Uterus (tissue), 4 donors: ENCODE measurements around the gene EFNB1. TPM values are rescaled to one million over a fixed set of nuclear protein-coding genes. Genes with fewer than 3 reads are reported as not detected.

Experiments
- DNase-seq, 2 donors: peaks; one replicate each; pipeline ENCODE4 v3.0.0-alpha.2; 2019 to 2020
- H3K27ac ChIP-seq, 2 donors: fragments of 200-600 bp; sonication (generic); 1 replicate in 1 of 2; 2 replicates in 1 of 2; pipeline ENCODE4 v1.5.1; 2016 to 2018
- H3K27me3 ChIP-seq, 2 donors: fragments of 200-600 bp; sonication (generic); one replicate each; pipeline ENCODE4 v1.5.1; 2018 to 2019; ENCODE audit warnings: control low read depth in 1 of 2
- H3K36me3 ChIP-seq, 2 donors: fragments of 200-600 bp; sonication (generic); one replicate each; pipeline ENCODE4 v1.5.1; 2019; ENCODE audit warnings: control low read depth in 1 of 2
- H3K4me1 ChIP-seq, 2 donors: fragments of 200-600 bp; sonication (generic); one replicate each; pipeline ENCODE4 v1.5.1; 2018 to 2019; ENCODE audit warnings: control low read depth in 1 of 2
- H3K4me3 ChIP-seq, 2 donors: fragments of 200-600 bp; sonication (generic); 1 replicate in 1 of 2; 2 replicates in 1 of 2; pipeline ENCODE4 v1.5.1; 2018 to 2019; ENCODE audit warnings: mild to moderate bottlenecking in 1 of 2
- H3K9me3 ChIP-seq, 2 donors: fragments of 200-600 bp; sonication (generic); one replicate each; pipeline ENCODE4 v1.5.1; 2019; ENCODE audit warnings: control low read depth in 1 of 2
- POLR2A ChIP-seq, 2 donors: fragments of 450-650 bp; IDR thresholded peaks; one replicate each; pipeline ENCODE4 v1.6.1; 2016; ENCODE audit warnings: antibody characterized with exemption in 2 of 2, mild to moderate bottlenecking in 1 of 2, moderate library complexity in 1 of 2
- intact Hi-C: fragments of 100-400 bp; cut with DNase I; formaldehyde crosslinking; loops from one replicate; pipeline ENCODE4 v1.15.1; 2023; ENCODE audit warnings: low total_unique reads
- total RNA-seq, 4 donors: library from RNA; depleted of rRNA in 3 of 4; stranded (reverse); fragments of >200 nt in 3 of 4; gene quantifications; one replicate each; pipeline versions ENCODE4 v1.1.0 to v1.2.4, GENCODE V29; 2014 to 2023
- TF ChIP-seq, protein P1 (sequence below), 4 experiments: fragments of 200-600 bp in 2 of 4; fragments of 450-650 bp in 2 of 4; sonication (generic) in 2 of 4; IDR thresholded peaks; one replicate each; pipeline ENCODE4 v1.5.1; 2016 to 2019; ENCODE audit warnings: antibody characterized with exemption in 4 of 4, mild to moderate bottlenecking in 2 of 4, moderate library complexity in 1 of 4
- donor health status: DM: yes; HTN: yes; CAD: no.

Gene EFNB1
- total RNA-seq, 4 donors from 2014 or later: 8.8 to 59.1 (median 28.7) TPM

DNA sequence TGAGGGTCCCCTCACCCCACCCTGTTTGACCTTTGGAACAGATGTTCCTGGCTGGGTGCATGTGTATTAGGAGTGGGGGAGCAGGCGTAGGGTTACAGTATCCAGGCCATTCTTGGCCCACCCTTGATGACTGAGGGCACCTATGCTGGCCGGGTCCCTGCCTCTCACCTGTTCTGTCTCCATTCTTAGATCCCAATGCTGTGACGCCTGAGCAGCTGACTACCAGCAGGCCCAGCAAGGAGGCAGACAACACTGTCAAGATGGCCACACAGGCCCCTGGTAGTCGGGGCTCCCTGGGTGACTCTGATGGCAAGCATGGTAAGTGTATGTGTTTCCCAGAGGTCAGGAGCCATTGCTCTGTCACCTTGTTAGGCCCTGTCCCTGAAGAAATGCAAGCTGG is 10.9 kb downstream of the EFNB1 start:
- TF ChIP-seq POLR2A (IDR thresholded peaks at IDR 0.05): no peak
- TF ChIP-seq, protein P1, sequence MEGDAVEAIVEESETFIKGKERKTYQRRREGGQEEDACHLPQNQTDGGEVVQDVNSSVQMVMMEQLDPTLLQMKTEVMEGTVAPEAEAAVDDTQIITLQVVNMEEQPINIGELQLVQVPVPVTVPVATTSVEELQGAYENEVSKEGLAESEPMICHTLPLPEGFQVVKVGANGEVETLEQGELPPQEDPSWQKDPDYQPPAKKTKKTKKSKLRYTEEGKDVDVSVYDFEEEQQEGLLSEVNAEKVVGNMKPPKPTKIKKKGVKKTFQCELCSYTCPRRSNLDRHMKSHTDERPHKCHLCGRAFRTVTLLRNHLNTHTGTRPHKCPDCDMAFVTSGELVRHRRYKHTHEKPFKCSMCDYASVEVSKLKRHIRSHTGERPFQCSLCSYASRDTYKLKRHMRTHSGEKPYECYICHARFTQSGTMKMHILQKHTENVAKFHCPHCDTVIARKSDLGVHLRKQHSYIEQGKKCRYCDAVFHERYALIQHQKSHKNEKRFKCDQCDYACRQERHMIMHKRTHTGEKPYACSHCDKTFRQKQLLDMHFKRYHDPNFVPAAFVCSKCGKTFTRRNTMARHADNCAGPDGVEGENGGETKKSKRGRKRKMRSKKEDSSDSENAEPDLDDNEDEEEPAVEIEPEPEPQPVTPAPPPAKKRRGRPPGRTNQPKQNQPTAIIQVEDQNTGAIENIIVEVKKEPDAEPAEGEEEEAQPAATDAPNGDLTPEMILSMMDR (IDR thresholded peaks at IDR 0.05): no peak
- Histone ChIP-seq H3K36me3 (no peaks in the 10 kb centered on the region), H3K27ac (no peak overlapping the region), H3K4me1 (no peaks in the 10 kb centered on the region), H3K27me3 (no peaks in the 10 kb centered on the region), H3K9me3 (no peaks in the 10 kb centered on the region), H3K4me3 (no peak overlapping the region)
- intact Hi-C loops: no loop called here
- DNase-seq: no peak

DNA sequence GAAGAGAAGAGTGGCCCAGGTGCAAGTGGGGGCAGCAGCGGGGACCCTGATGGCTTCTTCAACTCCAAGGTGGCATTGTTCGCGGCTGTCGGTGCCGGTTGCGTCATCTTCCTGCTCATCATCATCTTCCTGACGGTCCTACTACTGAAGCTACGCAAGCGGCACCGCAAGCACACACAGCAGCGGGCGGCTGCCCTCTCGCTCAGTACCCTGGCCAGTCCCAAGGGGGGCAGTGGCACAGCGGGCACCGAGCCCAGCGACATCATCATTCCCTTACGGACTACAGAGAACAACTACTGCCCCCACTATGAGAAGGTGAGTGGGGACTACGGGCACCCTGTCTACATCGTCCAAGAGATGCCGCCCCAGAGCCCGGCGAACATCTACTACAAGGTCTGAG is 11.4 kb downstream of the EFNB1 start:
- no peak overlapping the region for H3K4me3 ChIP-seq
- no peak for DNase-seq
- TF ChIP-seq POLR2A (IDR thresholded peaks at IDR 0.05): no peak
- TF ChIP-seq, protein P1 (IDR thresholded peaks at IDR 0.05): no peak

DNA sequence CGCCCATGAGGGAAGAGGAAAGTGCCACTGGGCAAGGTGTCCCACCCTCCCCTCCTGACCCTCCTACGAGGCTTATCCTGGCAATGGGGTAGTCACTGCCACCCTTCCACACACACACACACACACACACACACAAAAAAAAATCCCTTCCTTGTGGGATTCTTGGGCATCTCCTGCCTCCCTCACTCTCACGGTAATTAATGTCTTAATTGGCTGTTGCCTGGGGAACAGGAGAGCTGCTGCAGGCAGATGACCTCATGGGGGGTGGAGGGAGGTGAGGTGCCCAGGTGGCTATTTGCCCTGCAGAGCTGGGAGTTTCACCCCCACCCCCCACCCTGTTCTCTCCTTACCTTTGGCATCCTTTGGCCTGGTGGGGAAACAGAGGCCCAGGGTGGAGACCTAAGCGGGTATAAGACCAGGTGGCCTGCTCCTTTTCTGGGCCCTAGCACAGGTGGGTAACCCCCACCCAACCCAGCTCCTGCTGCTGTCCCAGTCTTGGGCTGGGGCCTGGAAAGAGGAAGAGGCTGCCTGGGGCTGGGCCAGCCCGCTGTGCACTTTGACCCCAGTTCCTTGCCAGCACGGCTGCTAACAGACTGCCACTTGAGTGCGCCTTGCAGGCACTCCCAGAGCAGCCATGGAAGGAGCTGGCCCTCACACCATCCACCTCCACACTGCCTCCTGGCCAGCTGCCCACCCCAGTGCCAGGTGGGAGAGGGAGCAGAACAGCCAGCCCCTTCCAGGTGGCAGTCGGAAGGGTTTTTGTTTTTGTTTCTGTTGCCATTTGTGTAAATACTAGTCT is 12.6 kb downstream of the EFNB1 start:
- TF ChIP-seq, protein P1 (IDR thresholded peaks at IDR 0.05): no peak
- TF ChIP-seq POLR2A (IDR thresholded peaks at IDR 0.05): no peak
- Histone ChIP-seq H3K27me3 (no peaks in the 10 kb centered on the region), H3K9me3 (no peaks in the 10 kb centered on the region), H3K36me3 (no peaks in the 10 kb centered on the region), H3K4me3 (no peak overlapping the region), H3K27ac (no peak overlapping the region), H3K4me1 (no peaks in the 10 kb centered on the region)
- DNase-seq: no peak
- intact Hi-C loops: no loop called here

More for the DNA sequence above, 11.4 kb downstream of the EFNB1 start:
- no peaks in the 10 kb centered on the region for H3K9me3 ChIP-seq
- no peaks in the 10 kb centered on the region for H3K4me1 ChIP-seq
- H3K36me3 ChIP-seq: no peaks in the 10 kb centered on the region
- no peaks in the 10 kb centered on the region for H3K27me3 ChIP-seq
- intact Hi-C loops: no loop called here
- no peak overlapping the region for H3K27ac ChIP-seq

DNA sequence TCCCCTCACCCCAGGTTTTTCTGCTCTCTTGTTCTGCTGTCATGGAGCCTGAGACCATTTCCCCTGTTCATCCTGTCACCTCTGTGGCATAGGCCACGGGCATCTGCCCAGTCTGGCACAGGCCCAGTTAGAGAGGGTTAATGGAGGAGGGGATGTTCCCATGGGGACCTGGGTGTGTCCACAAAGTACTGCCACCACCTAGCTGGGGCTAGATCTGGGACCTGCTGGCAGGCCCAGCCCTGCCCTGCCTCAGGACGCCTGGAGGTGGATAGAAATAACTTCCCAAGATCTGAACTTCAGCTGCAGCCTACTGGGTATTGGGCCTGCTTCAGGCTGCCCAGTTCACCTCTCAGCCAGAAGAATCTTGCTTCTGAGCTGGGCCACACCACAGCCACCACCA is 13.5 kb downstream of the EFNB1 start:
- no peaks in the 10 kb centered on the region for H3K36me3 ChIP-seq
- H3K27me3 ChIP-seq: no peaks in the 10 kb centered on the region
- intact Hi-C loops: no loop called here
- no peak for DNase-seq
- no peak overlapping the region for H3K4me3 ChIP-seq
- TF ChIP-seq, protein P1 (IDR thresholded peaks at IDR 0.05): no peak
- no peaks in the 10 kb centered on the region for H3K9me3 ChIP-seq
- H3K27ac ChIP-seq: no peak overlapping the region
- no peaks in the 10 kb centered on the region for H3K4me1 ChIP-seq

DNA sequence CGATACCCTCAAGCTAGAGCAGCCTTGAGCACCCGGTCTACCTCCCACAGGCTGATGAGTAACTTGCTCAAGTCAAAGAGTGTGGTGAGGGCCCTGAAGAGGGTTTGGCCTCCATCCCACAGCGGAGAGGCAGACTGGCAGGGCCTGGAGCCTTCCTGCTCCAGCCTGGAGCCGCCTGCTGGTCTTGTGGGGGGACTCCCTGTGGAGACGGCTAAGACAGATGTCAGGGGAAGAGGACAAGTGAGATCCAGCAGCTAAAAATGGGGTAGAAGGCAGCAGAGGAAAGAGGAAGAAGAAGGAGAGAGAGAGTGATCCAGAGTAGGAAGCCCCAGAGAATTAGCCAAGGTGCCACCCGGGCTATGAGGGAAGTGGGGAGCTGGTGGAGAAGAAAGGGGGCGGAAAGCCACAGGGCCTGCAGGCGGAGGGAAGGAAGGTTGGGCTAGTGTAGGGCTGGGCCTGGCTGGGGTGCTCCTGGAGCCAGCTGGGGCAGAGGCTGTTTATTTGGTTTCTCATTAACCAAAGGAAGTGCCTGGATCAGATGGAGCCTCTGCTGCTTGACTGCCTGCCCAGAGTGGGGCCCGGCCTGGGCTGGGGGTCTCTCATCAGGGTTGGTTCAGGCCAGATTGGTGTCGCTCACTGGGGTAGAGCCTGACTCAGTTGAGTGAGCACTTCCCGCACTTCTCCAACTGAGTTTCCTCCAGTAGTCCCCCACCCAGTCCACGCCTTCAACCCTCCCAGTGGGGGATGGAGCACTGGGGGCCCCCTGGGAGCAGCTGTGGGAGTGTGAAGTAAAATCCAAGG is 14.2 kb downstream of the EFNB1 start:
- intact Hi-C loops: no loop called here
- H3K27ac ChIP-seq: no peak overlapping the region
- no peak for DNase-seq

More for the DNA sequence above, 14.2 kb downstream of the EFNB1 start:
- H3K9me3 ChIP-seq: no peaks in the 10 kb centered on the region
- H3K36me3 ChIP-seq: no peaks in the 10 kb centered on the region
- no peak for TF ChIP-seq POLR2A (IDR thresholded peaks at IDR 0.05)
- TF ChIP-seq, protein P1 (IDR thresholded peaks at IDR 0.05): no peak
- H3K4me3 ChIP-seq: no peak overlapping the region
- no peaks in the 10 kb centered on the region for H3K4me1 ChIP-seq
- H3K27me3 ChIP-seq: no peaks in the 10 kb centered on the region
